Parathyroid adenoma (tissue), 2 donors: Measurements from ENCODE around the gene ZNF766.

Experiments
- H2AFZ ChIP-seq: fragments of 300-600 bp; sonication (generic); one replicate; pipeline ENCODE4 v1.7.0; 2017; ENCODE audit warnings: antibody characterized with exemption, mild to moderate bottlenecking
- H3K27ac ChIP-seq: fragments of 300-600 bp; sonication (generic); one replicate; pipeline ENCODE4 v1.7.0; 2017
- H3K27me3 ChIP-seq: fragments of 300-600 bp; sonication (generic); one replicate; pipeline ENCODE4 v1.7.0; 2017; ENCODE audit warnings: low read length; ENCODE audit not compliant: control insufficient read depth, insufficient read depth
- H3K36me3 ChIP-seq: fragments of 300-600 bp; sonication (generic); one replicate; pipeline ENCODE4 v1.7.0; 2017; ENCODE audit warnings: low read length; ENCODE audit not compliant: control insufficient read depth, insufficient read depth
- H3K4me1 ChIP-seq: fragments of 300-600 bp; sonication (generic); one replicate; pipeline ENCODE4 v1.7.0; 2017; ENCODE audit warnings: control low read depth
- H3K4me2 ChIP-seq: fragments of 300-600 bp; sonication (generic); one replicate; pipeline ENCODE4 v1.7.0; 2017; ENCODE audit warnings: low read length
- H3K4me3 ChIP-seq: fragments of 300-600 bp; sonication (generic); one replicate; pipeline ENCODE4 v1.7.0; 2017; ENCODE audit warnings: low read depth, low read length
- H3K79me2 ChIP-seq: fragments of 300-600 bp; sonication (generic); one replicate; pipeline ENCODE4 v1.7.0; 2017; ENCODE audit warnings: control low read depth
- H3K9ac ChIP-seq: fragments of 300-600 bp; sonication (generic); one replicate; pipeline ENCODE4 v1.7.0; 2017; ENCODE audit warnings: mild to moderate bottlenecking
- H3K9me3 ChIP-seq: fragments of 300-600 bp; sonication (generic); one replicate; pipeline ENCODE4 v1.7.0; 2017; ENCODE audit warnings: low read length; ENCODE audit not compliant: control insufficient read depth
- TF ChIP-seq, protein P1 (sequence below): fragments of 300-600 bp; sonication (generic); IDR thresholded peaks from one replicate; pipeline ENCODE4 v1.7.0; 2017; ENCODE audit warnings: antibody characterized with exemption, mild to moderate bottlenecking
- donor health status: primary hyperparathyroidism.

ZNF766 gene

DNA sequence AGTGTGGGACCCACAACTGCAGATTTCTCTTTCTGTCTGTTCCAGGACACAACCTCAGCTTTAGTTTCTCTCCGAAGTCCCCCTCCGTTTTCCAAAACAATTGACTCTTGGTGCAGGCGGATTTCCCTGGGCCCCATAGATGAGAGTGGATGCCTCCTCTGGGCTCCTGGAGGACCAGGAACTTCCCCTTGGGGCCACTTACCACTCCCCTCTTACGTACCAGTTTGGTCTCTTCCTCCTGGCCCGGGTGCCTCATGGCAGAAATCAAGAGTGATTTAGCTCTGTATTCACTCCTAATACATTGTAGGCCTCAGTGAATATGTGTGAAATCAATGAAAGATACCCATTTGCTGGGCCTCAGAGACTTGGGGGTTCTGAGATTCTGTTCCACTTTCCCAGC lies 45.2 kb upstream of the ZNF766 start:
- no peaks in the 10 kb centered on the region for H3K36me3 ChIP-seq
- H3K4me2 ChIP-seq: no peak overlapping the region
- TF ChIP-seq, protein P1, sequence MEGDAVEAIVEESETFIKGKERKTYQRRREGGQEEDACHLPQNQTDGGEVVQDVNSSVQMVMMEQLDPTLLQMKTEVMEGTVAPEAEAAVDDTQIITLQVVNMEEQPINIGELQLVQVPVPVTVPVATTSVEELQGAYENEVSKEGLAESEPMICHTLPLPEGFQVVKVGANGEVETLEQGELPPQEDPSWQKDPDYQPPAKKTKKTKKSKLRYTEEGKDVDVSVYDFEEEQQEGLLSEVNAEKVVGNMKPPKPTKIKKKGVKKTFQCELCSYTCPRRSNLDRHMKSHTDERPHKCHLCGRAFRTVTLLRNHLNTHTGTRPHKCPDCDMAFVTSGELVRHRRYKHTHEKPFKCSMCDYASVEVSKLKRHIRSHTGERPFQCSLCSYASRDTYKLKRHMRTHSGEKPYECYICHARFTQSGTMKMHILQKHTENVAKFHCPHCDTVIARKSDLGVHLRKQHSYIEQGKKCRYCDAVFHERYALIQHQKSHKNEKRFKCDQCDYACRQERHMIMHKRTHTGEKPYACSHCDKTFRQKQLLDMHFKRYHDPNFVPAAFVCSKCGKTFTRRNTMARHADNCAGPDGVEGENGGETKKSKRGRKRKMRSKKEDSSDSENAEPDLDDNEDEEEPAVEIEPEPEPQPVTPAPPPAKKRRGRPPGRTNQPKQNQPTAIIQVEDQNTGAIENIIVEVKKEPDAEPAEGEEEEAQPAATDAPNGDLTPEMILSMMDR: no peak
- H3K27ac ChIP-seq: no peak overlapping the region
- H3K79me2 ChIP-seq: peaks cover 3% of the 10 kb centered on the region
- H3K4me3 ChIP-seq: no peak overlapping the region
- H3K9ac ChIP-seq: no peak overlapping the region
- H3K4me1 ChIP-seq: peaks cover 3% of the 10 kb centered on the region
- no peaks in the 10 kb centered on the region for H3K9me3 ChIP-seq
- H3K27me3 ChIP-seq: no peaks in the 10 kb centered on the region
- no peak overlapping the region for H2AFZ ChIP-seq

DNA sequence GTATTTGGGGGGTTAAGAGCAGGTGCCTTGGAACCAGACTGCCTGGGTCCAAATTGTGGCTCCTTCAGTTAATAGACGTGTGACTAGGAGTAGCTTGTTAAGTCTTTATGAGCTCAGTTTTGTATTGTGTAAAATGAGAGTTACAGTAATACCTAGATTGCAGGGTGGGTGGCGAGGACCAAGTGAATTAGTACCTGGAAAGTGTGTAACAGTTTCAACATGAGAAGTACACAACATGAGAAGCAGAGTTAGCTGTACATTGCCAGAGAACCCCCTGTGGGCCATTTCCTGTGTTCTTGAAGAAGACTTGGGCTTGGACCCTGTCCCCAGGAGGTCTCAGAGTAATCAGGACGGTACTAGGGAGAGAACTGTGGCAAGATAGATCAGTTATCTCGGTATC lies 42.7 kb upstream of the ZNF766 start:
- no peak overlapping the region for H2AFZ ChIP-seq
- TF ChIP-seq, protein P1: no peak
- no peaks in the 10 kb centered on the region for H3K9me3 ChIP-seq
- H3K4me1 ChIP-seq: peaks cover 3% of the 10 kb centered on the region
- no peaks in the 10 kb centered on the region for H3K79me2 ChIP-seq
- no peaks in the 10 kb centered on the region for H3K36me3 ChIP-seq
- H3K4me2 ChIP-seq: no peak overlapping the region
- no peak overlapping the region for H3K27ac ChIP-seq
- no peak overlapping the region for H3K4me3 ChIP-seq
- no peak overlapping the region for H3K9ac ChIP-seq
- no peaks in the 10 kb centered on the region for H3K27me3 ChIP-seq

DNA sequence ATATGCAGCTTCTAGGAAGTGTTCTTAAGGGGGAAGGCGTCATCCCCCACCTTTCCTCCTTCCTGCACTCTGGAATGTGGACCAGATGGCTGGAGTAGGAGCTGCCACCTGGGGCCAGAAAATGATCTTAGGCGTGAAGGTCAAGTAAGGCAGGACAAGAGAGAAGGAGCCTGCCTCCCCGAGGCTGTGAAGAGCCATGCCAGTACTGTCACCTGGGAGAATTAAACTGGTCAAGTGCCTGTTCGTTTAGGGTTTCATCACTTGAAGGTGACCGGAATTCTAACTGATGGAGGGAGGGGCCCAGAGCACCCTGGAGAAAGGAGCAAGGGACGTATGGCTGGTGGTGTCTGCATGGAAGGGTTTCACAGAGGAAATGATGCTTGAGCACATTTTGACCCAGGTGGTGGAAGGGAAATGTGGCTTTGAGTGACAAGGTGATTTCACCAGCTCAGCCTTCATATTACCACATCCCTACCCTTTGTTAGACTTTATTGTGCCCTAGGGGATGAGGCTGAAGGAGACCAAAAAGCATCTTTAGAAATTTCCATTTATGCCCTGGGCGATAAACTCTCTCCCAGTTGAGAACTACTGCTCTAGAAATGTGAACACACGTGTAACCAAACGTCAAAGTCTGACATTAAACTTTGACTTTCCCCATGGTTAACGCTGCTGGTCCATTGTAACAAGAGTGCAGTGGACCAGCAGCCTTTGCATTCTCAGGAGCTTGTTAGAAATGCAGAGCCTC lies 42.0 kb upstream of the ZNF766 start:
- H2AFZ ChIP-seq: no peak overlapping the region
- no peaks in the 10 kb centered on the region for H3K27me3 ChIP-seq
- no peaks in the 10 kb centered on the region for H3K79me2 ChIP-seq
- H3K36me3 ChIP-seq: no peaks in the 10 kb centered on the region
- peaks cover 3% of the 10 kb centered on the region for H3K4me1 ChIP-seq
- no peak overlapping the region for H3K4me3 ChIP-seq
- H3K27ac ChIP-seq: no peak overlapping the region
- no peak overlapping the region for H3K9ac ChIP-seq
- TF ChIP-seq, protein P1: no peak
- no peak overlapping the region for H3K4me2 ChIP-seq
- H3K9me3 ChIP-seq: no peaks in the 10 kb centered on the region

DNA sequence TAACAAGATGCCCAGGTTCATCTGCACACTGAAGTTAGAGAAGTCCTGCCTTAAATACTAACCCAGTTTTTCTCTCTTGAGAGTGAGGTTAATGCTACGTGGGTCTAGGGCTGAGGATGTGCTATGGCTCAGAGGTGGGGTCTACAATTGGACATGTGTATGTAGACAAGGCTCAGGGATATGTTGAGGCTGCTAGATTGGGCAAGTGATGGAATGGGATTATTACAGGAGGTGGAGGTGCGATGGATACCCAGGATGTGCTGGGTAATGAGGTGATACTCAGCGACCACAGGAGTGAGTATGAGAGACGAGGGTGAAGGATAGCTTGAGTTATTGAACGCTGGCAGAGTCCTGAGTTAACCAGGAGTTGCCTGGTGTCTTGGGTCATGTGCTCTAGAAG lies 41.4 kb upstream of the ZNF766 start:
- no peaks in the 10 kb centered on the region for H3K79me2 ChIP-seq
- H3K4me2 ChIP-seq: no peak overlapping the region
- TF ChIP-seq, protein P1: no peak
- H3K9ac ChIP-seq: no peak overlapping the region
- H3K4me1 ChIP-seq: peaks cover 3% of the 10 kb centered on the region
- H3K4me3 ChIP-seq: no peak overlapping the region
- no peak overlapping the region for H2AFZ ChIP-seq
- no peak overlapping the region for H3K27ac ChIP-seq
- H3K9me3 ChIP-seq: no peaks in the 10 kb centered on the region
- no peaks in the 10 kb centered on the region for H3K27me3 ChIP-seq
- H3K36me3 ChIP-seq: no peaks in the 10 kb centered on the region

DNA sequence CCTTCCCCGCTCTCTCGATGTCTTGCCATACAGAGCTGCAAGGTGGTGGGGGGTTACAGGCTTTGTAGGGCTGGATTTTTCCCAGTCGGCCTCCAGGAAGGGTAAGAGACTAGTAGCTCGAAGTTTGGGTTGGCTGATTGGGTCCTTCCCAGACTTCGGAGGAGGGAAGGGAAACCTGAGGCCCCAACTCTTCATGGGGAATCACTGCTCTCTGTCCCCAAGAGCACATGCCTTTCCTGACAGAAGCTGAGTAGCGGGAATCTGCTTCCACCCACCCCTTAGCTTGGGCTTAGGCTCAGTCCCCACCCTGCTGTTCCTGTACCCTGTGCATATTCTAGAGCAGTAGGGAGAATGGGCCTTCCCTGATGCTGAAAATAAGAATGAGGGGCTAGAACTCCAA lies 39.9 kb upstream of the ZNF766 start:
- Histone ChIP-seq H3K4me2 (no peak overlapping the region), H2AFZ (no peak overlapping the region), H3K27me3 (no peaks in the 10 kb centered on the region), H3K36me3 (no peaks in the 10 kb centered on the region), H3K4me1 (peaks cover 3% of the 10 kb centered on the region), H3K9ac (no peak overlapping the region), H3K79me2 (no peaks in the 10 kb centered on the region), H3K27ac (no peak overlapping the region), H3K9me3 (no peaks in the 10 kb centered on the region), H3K4me3 (no peak overlapping the region)
- TF ChIP-seq, protein P1: no peak
